AG04449 (cell line): ENCODE measurements around the gene TEX54.
A peak's percentile ranks its signal among the peaks of the same experiment; 100 is the strongest.

ENCODE experiments used
- CTCF ChIA-PET: fragments of 350-600 bp; formaldehyde crosslinking; extraction: SDS; loops from one replicate; lab custom pipeline; 2021; ENCODE audit warnings: antibody characterized with exemption; lab: Yijun Ruan, JAX
- POLR2A ChIA-PET: fragments of 400-600, 350-600 bp; formaldehyde crosslinking; extraction: SDS; loops from one replicate; lab custom pipeline; 2020; ENCODE audit warnings: antibody characterized with exemption, inconsistent platforms; lab: Yijun Ruan, JAX
- DNase-seq: peaks from one replicate; pipeline ENCODE4 v3.0.0-alpha.2; 2010; ENCODE audit warnings: low read depth, low spot score
- H3K4me3 ChIP-seq: 2 replicates; pipeline ENCODE4 v1.5.1; 2011; ENCODE audit warnings: low read depth, mild to moderate bottlenecking, control low read depth, low read length
- TF ChIP-seq, protein P1 (sequence below): IDR thresholded peaks from one replicate; pipeline ENCODE4 v1.5.1; 2011; ENCODE audit warnings: mild to moderate bottlenecking, moderate library complexity, low read length, control low read depth, inconsistent platforms; ENCODE audit not compliant: insufficient read depth; ENCODE audit errors: missing control alignments

The TEX54 gene

DNA sequence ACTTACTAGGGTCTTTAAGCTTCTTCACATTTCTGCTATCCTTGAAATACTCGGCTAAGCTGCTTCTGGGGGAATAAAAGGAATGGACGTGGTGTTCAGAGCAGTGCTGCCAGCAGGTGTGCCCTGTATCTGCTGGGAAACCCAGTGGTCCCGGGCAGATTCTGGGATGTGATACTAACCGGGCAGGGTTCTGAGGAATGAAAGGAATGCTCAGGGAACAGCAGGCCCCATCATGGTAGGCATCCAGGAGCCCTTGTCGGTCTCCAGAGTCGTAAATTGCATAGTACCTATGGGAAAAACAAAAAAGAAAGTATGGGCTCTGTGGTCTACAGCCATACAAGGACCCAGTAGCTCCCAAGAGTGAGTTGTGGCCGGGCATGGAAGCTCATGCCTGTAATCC is 36.4 kb downstream of the TEX54 start:
- TF ChIP-seq, protein P1, sequence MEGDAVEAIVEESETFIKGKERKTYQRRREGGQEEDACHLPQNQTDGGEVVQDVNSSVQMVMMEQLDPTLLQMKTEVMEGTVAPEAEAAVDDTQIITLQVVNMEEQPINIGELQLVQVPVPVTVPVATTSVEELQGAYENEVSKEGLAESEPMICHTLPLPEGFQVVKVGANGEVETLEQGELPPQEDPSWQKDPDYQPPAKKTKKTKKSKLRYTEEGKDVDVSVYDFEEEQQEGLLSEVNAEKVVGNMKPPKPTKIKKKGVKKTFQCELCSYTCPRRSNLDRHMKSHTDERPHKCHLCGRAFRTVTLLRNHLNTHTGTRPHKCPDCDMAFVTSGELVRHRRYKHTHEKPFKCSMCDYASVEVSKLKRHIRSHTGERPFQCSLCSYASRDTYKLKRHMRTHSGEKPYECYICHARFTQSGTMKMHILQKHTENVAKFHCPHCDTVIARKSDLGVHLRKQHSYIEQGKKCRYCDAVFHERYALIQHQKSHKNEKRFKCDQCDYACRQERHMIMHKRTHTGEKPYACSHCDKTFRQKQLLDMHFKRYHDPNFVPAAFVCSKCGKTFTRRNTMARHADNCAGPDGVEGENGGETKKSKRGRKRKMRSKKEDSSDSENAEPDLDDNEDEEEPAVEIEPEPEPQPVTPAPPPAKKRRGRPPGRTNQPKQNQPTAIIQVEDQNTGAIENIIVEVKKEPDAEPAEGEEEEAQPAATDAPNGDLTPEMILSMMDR = no peak
- no peak for DNase-seq
- POLR2A ChIA-PET = interaction anchor here (0.7 to 1.7 kb wide), 2 partner anchors 8 to 9 kb away, joined by 3 to 5 read pairs; partner anchors contain the start of gene TMEM179B
- no peak overlapping the region for H3K4me3 ChIP-seq
- CTCF ChIA-PET = interaction anchor here (0.6 to 4.8 kb wide), 3 partner anchors 8 to 65 kb away, joined by 4 to 36 read pairs (median 6); partner anchors contain the start of gene TMEM179B

- ChIA-PET POLR2A (interaction anchor here (0.6 to 1.6 kb wide), 4 partner anchors 9 to 47 kb away, joined by 3 to 4 read pairs (median 4); partner anchors contain the start of genes NXF1 and WDR74), CTCF (interaction anchor here (1.6 to 4.8 kb wide), 3 partner anchors 8 to 34 kb away, joined by 4 to 36 read pairs (median 6); partner anchors contain the start of gene TMEM179B)
- TF ChIP-seq, protein P1 = no peak
- no peak overlapping the region for H3K4me3 ChIP-seq
- no peak for DNase-seq
Measured at GRCh38 chr11:62794201-62794775, 38.4 kb downstream of the TEX54 start.

DNA sequence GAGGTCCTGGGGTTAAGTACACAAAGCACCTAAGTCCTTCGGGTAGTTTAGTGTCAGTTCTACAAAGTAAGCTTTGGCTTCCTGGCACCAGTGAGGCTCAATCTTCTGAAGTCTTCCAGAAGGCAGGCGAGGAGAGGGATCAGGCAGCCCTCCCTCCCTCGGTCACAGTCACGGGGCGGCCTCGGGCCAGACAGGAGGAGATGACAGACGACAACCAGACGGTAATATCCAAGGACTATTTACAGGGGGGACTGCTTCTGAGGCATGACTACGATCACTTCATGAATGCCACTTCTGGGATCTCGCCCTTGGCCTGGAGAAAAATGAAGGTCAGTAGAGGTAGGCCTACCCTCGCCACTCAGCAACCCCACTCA is 40.5 kb downstream of the TEX54 start:
- peak overlapping the region; percentile 33 for H3K4me3 ChIP-seq
- CTCF ChIA-PET = no interaction called here
- POLR2A ChIA-PET = interaction anchor here (0.6 to 2.0 kb wide), 4 partner anchors 12 to 49 kb away, joined by 3 to 7 read pairs (median 4); partner anchors contain the start of gene STX5
- no peak for DNase-seq
- TF ChIP-seq, protein P1 = no peak

- no peak for DNase-seq
- TF ChIP-seq, protein P1 = peak; percentile 31
- peak within 1 kb of the TSS; percentile 93 for H3K4me3 ChIP-seq
- POLR2A ChIA-PET = interaction anchor here (0.6 to 2.0 kb wide), 5 partner anchors 12 to 50 kb away, joined by 3 to 7 read pairs (median 3); partner anchors contain the start of gene STX5
- CTCF ChIA-PET = interaction anchor here (1.1 to 1.5 kb wide), 2 partner anchors 16 to 65 kb away, joined by 3 to 4 read pairs; no protein-coding TSS in a partner anchor
Measured at GRCh38 chr11:62791501-62792201, 41.0 kb downstream of the TEX54 start, which contains the start of gene TMEM223. TSS of gene TMEM223 (minus strand) at chr11:62792006. CDS start at chr11:62791994, 12 bp downstream.

- ChIA-PET POLR2A (interaction anchor here (0.7 to 1.4 kb wide), 6 partner anchors 16 to 66 kb away, joined by 3 to 5 read pairs (median 3); partner anchors contain the start of genes HNRNPUL2, NXF1 and ZBTB3), CTCF (interaction anchor here (0.6 to 3.0 kb wide), 7 partner anchors 12 to 115 kb away, joined by 3 to 11 read pairs (median 3); partner anchors contain the start of gene ZBTB3)
- DNase-seq = no peak
- H3K4me3 ChIP-seq = no peak overlapping the region; the same call in 1 of the 2 replicates
- TF ChIP-seq, protein P1 = no peak
Measured at GRCh38 chr11:62789576-62789975, 43.1 kb downstream of the TEX54 start.
